ENCODE measurements around the gene FLOT1.

DNA sequence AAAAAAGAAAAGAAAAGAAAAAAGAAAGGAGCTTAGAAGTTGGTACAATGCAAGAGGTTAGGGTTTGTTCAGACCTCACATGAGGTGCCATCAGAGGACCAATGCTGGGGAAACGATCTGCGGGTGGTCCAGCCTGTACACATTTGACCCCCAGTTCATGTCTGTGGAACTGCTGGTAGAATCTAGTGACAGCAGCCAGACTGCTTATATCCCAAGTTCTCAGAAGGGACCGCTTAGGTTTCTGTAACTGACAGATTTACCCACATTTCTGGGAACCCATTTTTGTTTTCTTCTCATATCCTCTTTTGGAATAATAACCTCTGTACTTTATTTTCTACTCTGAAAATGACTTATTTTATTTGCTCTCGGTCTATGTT, 60.7 kb downstream of the FLOT1 start:
- TF ChIP-seq POLR2A (IDR thresholded peaks at IDR 0.05), result no peak
- TF ChIP-seq, protein P1, sequence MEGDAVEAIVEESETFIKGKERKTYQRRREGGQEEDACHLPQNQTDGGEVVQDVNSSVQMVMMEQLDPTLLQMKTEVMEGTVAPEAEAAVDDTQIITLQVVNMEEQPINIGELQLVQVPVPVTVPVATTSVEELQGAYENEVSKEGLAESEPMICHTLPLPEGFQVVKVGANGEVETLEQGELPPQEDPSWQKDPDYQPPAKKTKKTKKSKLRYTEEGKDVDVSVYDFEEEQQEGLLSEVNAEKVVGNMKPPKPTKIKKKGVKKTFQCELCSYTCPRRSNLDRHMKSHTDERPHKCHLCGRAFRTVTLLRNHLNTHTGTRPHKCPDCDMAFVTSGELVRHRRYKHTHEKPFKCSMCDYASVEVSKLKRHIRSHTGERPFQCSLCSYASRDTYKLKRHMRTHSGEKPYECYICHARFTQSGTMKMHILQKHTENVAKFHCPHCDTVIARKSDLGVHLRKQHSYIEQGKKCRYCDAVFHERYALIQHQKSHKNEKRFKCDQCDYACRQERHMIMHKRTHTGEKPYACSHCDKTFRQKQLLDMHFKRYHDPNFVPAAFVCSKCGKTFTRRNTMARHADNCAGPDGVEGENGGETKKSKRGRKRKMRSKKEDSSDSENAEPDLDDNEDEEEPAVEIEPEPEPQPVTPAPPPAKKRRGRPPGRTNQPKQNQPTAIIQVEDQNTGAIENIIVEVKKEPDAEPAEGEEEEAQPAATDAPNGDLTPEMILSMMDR (IDR thresholded peaks at IDR 0.05), result no peak
- no peak for TF ChIP-seq POLR2AphosphoS5 (IDR thresholded peaks at IDR 0.05)
